SJSA1 (cell line): Measurements from ENCODE around the gene MRLN. TPM values are rescaled to one million over a fixed set of nuclear protein-coding genes. Genes with fewer than 3 reads are reported as not detected.
A peak's percentile ranks its signal among the peaks of the same experiment; 100 is the strongest.
"Not testable (repeated sequence)": the region's sequence is repeated elsewhere in the genome, so short reads cannot be mapped to it uniquely, and the experiment has no call there.

Experiments
- DNase-seq, 2 experiments: peaks; one replicate each; pipeline ENCODE4 v3.0.0-alpha.2; 2015 to 2020; ENCODE audit warnings: low spot score in 2 of 2, low read depth in 1 of 2
- H3K27ac ChIP-seq: fragments of 250-450 bp; sonication (Bioruptor Pico); 2 replicates; pipeline ENCODE4 v1.5.1; 2020; ENCODE audit warnings: mild to moderate bottlenecking, moderate library complexity
- H3K27me3 ChIP-seq: fragments of 250-450 bp; sonication (Bioruptor Pico); replicated peaks from 2 replicates; pipeline ENCODE4 v1.5.1; 2020; ENCODE audit warnings: mild to moderate bottlenecking, moderate library complexity
- H3K36me3 ChIP-seq: fragments of 250-450 bp; sonication (Bioruptor Pico); 2 replicates; pipeline ENCODE4 v1.5.1; 2020; ENCODE audit warnings: mild to moderate bottlenecking
- H3K4me1 ChIP-seq: fragments of 250-450 bp; sonication (Bioruptor Pico); replicated peaks from 2 replicates; pipeline ENCODE4 v1.6.1; 2021; ENCODE audit warnings: mild to moderate bottlenecking
- H3K4me3 ChIP-seq: fragments of 250-450 bp; sonication (Bioruptor Pico); 2 replicates; pipeline ENCODE4 v1.5.1; 2020; ENCODE audit warnings: mild to moderate bottlenecking
- H3K9me3 ChIP-seq: fragments of 250-450 bp; sonication (Bioruptor Pico); replicated peaks from 2 replicates; pipeline ENCODE4 v1.5.1; 2020; ENCODE audit warnings: mild to moderate bottlenecking
- total RNA-seq: library from RNA; depleted of rRNA; stranded (reverse); fragments of >200 nt; shearing (Covaris generic); gene quantifications from 2 replicates; pipeline ENCODE4 v1.2.3, GENCODE V29; 2014; rRNA removed

The MRLN gene
- total RNA-seq: not detected in 2 replicates

DNA sequence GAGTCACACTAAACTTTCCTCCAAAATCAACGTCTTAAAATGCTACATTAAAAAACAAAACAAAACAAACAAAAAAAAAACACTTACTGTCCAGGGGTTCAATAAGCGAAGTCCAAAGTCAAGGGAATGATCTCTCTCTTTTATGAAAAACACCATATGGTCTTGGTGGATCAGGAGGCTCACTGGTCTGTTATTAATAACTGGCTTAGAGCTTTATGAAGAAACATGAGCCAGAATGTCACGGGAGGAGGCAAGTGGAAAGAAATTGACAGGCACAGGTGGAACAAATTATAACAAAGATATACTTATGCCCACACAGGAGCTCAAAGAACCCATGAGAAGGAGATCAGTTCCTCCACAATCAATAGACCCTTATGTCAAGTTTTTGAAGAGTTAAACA, at the start of gene MRLN:
TSS of gene MRLN (minus strand) at position 189 of the 400 bp plus-strand sequence.
- no peaks in the 10 kb centered on the region for H3K36me3 ChIP-seq
- DNase-seq: no peak
- no peak within 1 kb of the TSS for H3K4me3 ChIP-seq
- H3K9me3 ChIP-seq: no peaks in the 10 kb centered on the region
- no peak within 1 kb of the TSS for H3K27ac ChIP-seq
- H3K27me3 ChIP-seq: 0 out of 2 replicates have a peak, but pooled peaks cover 3% of the 10 kb centered on the region
- peaks cover 9% of the 10 kb centered on the region for H3K4me1 ChIP-seq

DNA sequence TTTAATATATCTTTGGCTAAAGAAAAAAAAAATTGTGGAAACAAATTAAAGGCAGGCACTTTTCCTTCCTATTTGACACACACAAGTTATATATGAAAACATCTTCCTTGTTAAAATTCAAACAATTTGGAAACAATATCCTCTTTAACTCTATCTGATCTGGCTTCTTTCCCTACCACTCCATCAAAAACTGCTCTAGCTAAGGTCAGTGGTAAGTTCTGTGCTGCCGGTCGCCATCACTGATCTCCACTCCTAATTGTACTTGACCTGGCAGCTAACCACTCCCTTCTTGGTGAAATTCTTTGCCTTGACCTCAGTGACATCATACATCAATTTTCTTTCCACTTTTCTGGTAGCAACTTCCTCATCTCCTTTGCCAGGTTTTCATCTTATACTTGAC, 47.9 kb upstream of the MRLN start:
- H3K9me3 ChIP-seq: no peaks in the 10 kb centered on the region
- H3K4me3 ChIP-seq: no peak overlapping the region
- no peaks in the 10 kb centered on the region for H3K4me1 ChIP-seq
- DNase-seq: no peak
- no peak overlapping the region for H3K27ac ChIP-seq
- peaks cover 29% of the 10 kb centered on the region for H3K36me3 ChIP-seq
- H3K27me3 ChIP-seq: no peaks in the 10 kb centered on the region

DNA sequence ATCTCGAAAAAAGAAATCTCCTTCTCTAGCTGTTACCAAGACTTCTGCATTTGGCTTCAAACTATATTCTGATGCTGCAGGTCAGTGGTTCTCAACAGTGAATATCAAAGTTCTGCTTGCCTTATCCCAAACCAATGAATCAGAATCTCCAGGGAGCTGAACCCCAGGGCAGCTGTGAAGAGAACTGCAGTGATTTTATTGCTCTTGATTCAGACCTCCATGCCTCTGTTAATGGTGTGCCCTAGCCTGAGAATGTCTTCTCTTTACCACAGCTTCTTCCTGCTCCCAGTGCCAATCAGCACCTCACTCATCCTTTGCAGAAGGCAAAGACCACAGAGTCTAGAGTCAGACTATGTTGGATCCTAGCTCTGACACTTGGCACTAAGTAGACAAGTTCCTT, 46.2 kb upstream of the MRLN start:
- Histone ChIP-seq H3K27ac (no peak overlapping the region), H3K4me1 (no peaks in the 10 kb centered on the region), H3K36me3 (peaks cover 15% of the 10 kb centered on the region), H3K9me3 (no peaks in the 10 kb centered on the region), H3K4me3 (no peak overlapping the region), H3K27me3 (no peaks in the 10 kb centered on the region)
- DNase-seq: no peak

DNA sequence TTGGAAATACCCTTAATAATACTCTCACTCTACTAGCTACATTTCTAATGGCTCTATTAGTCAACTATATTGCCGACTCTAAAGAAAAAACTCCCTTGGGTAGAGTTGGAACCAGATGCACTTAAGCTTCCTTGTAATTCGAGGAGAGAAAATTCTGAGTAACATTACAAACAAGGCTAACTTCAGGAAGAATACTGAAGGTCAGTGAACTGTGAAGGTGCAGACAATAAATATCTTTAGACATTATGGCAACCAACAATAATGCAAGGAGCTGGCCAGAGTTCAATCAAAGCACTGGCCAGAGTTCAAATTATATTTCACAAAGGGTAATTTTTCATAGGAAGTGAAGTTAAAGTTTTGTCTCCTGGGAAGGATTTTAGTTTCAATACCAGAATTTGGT, 40.7 kb upstream of the MRLN start:
- peaks cover 28% of the 10 kb centered on the region for H3K36me3 ChIP-seq
- no peaks in the 10 kb centered on the region for H3K4me1 ChIP-seq
- no peak overlapping the region for H3K27ac ChIP-seq
- no peaks in the 10 kb centered on the region for H3K9me3 ChIP-seq
- H3K4me3 ChIP-seq: no peak overlapping the region
- no peak for DNase-seq
- no peaks in the 10 kb centered on the region for H3K27me3 ChIP-seq

DNA sequence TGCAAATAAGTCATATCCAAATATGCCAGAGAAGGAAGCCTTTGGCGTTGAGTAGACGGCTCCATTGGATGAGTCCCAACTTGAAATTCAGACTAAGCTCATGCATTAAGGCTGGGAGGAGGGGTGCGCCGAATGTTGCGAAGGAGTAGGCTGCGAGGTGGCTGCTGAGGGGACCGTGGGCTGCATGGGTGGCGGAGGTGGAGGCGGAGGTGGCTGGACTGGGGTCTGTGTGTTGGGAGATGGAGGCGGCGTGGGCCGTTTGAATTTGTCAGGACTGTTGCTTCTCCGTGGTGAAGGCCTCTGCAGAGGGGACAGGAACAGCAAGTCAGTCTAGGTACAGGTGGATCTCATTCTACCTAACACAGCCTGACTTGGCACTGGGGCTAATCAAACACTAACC, 39.6 kb upstream of the MRLN start:
- H3K4me1 ChIP-seq: no peaks in the 10 kb centered on the region
- H3K9me3 ChIP-seq: no peaks in the 10 kb centered on the region
- no peaks in the 10 kb centered on the region for H3K27me3 ChIP-seq
- no peak for DNase-seq
- H3K36me3 ChIP-seq: peaks cover 28% of the 10 kb centered on the region
- no peak overlapping the region for H3K27ac ChIP-seq
- no peak overlapping the region for H3K4me3 ChIP-seq

DNA sequence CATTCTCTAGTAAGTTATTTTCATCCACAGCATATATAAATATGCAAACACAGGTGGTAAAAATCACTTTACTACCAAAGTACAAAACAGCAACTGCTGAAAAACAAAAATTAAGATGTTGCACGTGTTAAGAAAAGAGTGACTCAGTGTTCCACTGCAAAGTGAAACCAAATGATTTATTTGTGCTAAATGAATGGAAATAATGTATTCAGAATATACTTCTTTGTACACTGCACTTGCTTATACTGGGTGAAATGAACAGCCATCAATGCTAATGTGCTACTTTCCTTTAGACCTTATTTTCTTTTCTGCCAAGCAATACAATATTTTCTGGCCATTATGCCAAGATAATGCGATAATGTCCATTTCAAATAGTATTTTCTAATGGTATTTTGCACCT, 38.3 kb upstream of the MRLN start:
- no peak overlapping the region for H3K27ac ChIP-seq
- no peak for DNase-seq
- peaks cover 28% of the 10 kb centered on the region for H3K36me3 ChIP-seq
- H3K27me3 ChIP-seq: no peaks in the 10 kb centered on the region
- no peaks in the 10 kb centered on the region for H3K4me1 ChIP-seq
- H3K9me3 ChIP-seq: no peaks in the 10 kb centered on the region
- H3K4me3 ChIP-seq: no peak overlapping the region

DNA sequence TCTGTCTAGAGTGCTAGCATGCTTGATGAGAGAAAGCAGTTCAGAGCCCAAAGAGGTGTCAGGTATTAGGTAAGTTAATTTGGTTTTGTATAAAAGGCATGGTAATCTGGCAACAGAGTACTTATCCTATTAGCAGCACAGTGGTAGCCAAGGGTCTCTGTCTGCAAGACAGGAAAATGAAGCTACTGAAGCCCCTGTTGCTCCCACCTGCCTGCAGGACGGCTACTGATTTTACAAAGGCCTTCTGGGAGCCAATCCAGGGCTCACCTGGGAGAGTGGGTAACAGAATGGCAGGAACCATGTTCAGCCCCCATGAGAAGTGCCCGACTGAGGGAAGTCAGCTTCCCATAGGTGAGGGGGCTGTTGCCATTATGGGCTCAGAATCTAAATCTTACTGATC, 36.8 kb upstream of the MRLN start:
- not testable (repeated sequence) for H3K27me3 ChIP-seq, H3K4me3 ChIP-seq, H3K27ac ChIP-seq, H3K4me1 ChIP-seq, DNase-seq, H3K9me3 ChIP-seq
- peaks cover 28% of the 10 kb centered on the region for H3K36me3 ChIP-seq

DNA sequence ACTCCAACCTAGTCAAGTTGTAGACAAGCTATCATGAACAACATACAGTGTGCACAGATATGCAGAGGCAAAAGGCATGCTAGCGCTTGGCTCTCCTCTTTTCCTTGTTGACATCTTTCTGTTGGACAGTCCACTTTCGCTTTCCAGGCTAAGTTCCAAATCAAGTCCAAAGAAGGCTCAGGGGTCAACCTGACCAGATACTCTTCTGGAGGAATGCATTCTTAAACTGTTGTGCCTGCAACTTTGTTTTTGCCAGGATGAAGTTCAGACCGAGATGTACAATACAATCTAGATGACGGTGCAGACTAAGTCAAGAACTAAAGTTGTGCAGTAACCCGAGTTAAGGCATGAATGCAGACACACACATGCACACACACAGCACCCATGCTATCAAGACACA, 35.7 kb upstream of the MRLN start:
- H3K4me3 ChIP-seq, H3K4me1 ChIP-seq, H3K27ac ChIP-seq, H3K9me3 ChIP-seq, H3K27me3 ChIP-seq, DNase-seq: not testable (repeated sequence)
- H3K36me3 ChIP-seq: peaks cover 28% of the 10 kb centered on the region

DNA sequence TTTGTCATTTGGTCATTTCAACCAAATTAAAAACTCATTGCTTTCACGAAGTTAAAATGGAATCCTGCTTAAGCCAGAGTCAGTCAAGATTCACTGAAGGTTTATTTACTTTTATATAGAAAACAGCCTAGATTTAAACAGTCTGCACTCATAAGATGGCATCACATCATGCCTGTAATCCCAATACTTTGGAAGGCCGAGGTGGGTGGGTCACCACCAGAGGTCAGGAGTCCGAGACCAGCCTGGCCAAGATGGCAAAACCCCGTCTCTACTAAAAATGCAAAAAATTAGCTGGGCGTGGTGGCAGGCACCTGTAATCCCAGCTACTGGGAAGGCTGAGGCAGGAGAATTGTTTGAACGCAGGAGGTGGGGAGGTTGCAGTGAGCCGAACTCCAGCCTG, 33.8 kb upstream of the MRLN start:
- not testable (repeated sequence) for H3K4me1 ChIP-seq, H3K4me3 ChIP-seq, DNase-seq, H3K9me3 ChIP-seq, H3K27me3 ChIP-seq, H3K27ac ChIP-seq
- peaks cover 17% of the 10 kb centered on the region for H3K36me3 ChIP-seq

DNA sequence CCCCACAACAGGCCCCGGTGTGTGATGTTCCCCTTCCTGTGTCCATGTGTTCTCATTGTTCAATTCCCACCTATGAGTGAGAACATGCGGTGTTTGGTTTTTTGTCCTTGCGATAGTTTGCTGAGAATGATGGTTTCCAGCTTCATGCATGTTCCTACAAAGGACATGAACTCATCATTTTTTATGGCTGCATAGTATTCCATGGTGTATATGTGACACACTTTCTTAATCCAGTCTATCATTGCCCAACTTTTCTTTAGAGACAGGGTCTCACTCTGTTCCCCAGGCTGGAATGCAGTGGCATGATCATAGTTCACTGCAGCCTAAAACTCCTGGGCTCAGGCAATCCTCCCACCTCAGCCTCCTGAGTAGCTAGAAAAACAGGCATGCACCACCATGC, 32.2 kb upstream of the MRLN start:
- DNase-seq, H3K27me3 ChIP-seq, H3K4me3 ChIP-seq, H3K4me1 ChIP-seq, H3K36me3 ChIP-seq, H3K9me3 ChIP-seq, H3K27ac ChIP-seq: not testable (repeated sequence)

DNA sequence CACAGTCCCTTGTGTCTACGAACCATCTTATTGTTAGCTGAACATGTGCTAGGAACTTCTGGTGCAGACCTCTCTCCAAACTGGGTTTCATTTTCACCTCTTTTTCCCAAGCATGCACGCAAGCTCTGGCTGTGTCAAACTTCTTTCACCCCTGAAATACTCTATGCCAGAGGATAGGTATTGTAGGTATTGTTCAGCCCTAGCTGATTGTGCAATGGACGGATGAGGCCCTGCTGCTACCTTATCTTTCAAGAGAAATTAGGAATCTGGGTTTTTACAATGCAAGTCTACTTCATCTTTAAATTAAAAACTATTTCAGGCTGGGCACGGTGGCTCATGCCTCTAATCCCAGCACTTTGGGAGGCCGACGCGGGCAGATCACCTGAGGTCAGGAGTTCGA, 28.3 kb upstream of the MRLN start:
- Histone ChIP-seq H3K27me3 (no peaks in the 10 kb centered on the region), H3K36me3 (no peaks in the 10 kb centered on the region), H3K9me3 (no peaks in the 10 kb centered on the region), H3K27ac (no peak overlapping the region), H3K4me3 (no peak overlapping the region), H3K4me1 (peaks cover 10% of the 10 kb centered on the region)
- no peak for DNase-seq

DNA sequence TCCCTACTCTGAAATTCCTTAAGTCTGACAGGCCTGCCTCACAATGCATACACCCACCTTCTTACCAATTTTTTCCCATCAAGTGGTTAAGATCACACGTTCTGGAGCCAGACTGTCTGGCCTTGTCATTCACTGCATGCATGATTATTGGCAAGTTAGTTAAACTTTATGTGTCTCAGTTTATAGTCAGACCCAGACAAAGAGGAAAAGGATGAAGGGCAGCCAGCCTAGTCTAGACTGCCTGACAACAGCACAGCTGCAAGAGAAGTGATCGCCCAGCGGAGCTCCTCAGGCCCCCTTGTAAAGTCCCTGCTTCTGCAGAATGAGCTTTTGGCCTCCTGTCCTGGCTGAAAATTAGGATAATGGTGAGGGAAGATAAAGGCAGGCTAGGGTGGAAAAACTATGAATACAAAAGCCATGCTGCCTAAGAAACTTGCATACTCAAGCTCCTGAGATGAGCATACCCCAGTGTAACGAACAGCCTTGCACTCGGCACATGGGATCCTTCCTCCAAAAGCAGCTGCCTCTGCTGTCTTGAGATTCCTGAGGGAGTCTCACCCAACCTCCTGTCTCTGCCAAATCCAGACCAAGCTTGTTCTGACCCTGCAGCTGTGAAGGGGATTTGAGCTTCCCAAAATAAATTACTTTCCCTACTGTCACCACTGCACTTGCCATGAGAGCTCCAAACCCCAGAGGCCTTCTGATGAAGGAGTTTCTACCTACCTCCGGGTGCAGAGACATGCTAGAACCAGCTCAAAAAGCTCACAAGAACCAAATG, 26.7 kb upstream of the MRLN start:
- Histone ChIP-seq H3K36me3 (no peaks in the 10 kb centered on the region), H3K27me3 (no peaks in the 10 kb centered on the region), H3K9me3 (no peaks in the 10 kb centered on the region), H3K4me3 (no peak overlapping the region), H3K27ac (no peak overlapping the region), H3K4me1 (peaks cover 10% of the 10 kb centered on the region)
- peak in 1 of 2 experiments; percentile 29 for DNase-seq

DNA sequence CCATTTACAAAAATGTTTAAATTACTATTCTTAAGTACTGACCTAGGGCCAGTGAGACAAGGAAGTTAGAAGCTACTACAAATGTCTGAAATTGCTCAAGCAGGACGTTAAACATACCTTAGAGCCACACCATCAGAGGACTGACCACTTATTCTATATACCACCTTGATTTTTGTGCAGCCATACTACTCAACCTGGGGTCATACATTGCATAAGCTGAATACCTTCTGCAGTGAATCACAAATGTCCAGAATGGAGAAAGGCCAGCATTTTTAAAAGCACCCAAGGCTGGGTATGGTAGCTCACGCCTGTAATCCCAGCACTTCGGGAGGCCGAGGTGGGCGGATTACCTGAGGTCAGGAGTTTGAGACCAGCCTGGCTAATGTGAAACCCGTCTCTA, 21.2 kb upstream of the MRLN start:
- H3K36me3 ChIP-seq: no peaks in the 10 kb centered on the region
- no peak for DNase-seq
- H3K4me1 ChIP-seq: peaks cover 2% of the 10 kb centered on the region
- H3K9me3 ChIP-seq: no peaks in the 10 kb centered on the region
- H3K4me3 ChIP-seq: no peak overlapping the region
- no peak overlapping the region for H3K27ac ChIP-seq
- H3K27me3 ChIP-seq: no peaks in the 10 kb centered on the region

DNA sequence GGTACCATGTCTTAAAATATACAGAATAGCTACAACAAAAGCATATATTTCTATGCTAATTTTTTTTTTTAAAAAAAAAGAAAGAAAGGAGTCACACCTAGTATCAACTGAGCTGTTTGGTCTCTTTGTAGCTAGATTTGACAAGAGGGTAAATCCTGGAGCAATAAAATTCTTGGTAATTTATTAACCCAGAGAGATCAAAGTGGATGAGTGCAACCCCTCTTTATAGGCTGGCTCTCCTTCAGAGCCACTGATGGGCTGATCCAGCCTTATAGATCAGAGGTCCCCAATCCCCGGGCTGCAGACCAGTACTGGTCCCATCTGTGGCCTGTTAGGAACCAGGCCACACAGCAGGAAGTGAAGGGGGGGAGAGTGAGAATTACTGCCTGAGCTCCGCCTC, 19.8 kb upstream of the MRLN start:
- no peaks in the 10 kb centered on the region for H3K9me3 ChIP-seq
- H3K27me3 ChIP-seq: no peaks in the 10 kb centered on the region
- H3K4me3 ChIP-seq: no peak overlapping the region
- DNase-seq: no peak
- H3K36me3 ChIP-seq: no peaks in the 10 kb centered on the region
- H3K27ac ChIP-seq: no peak overlapping the region
- no peaks in the 10 kb centered on the region for H3K4me1 ChIP-seq
